Vagina (tissue), 2 donors: Measurements from ENCODE around the gene IGSF3.

Experiments used
- POLR2A ChIP-seq, 2 donors: fragments of 450-650 bp; IDR thresholded peaks; one replicate each; pipeline ENCODE4 v1.6.1; 2017; ENCODE audit warnings: antibody characterized with exemption in 2 of 2, mild to moderate bottlenecking in 2 of 2, moderate library complexity in 2 of 2
- POLR2AphosphoS5 ChIP-seq, 2 donors: sonication (generic); formaldehyde crosslinking; IDR thresholded peaks; one replicate each; pipeline ENCODE4 v1.9.0; 2017; ENCODE audit warnings: antibody characterized with exemption in 2 of 2, mild to moderate bottlenecking in 2 of 2, low read depth in 1 of 2; ENCODE audit not compliant: insufficient read depth in 1 of 2
- TF ChIP-seq, protein P1 (sequence below), 3 experiments: fragments of 450-650 bp in 2 of 3; fragments of 200-600 bp in 1 of 3; sonication (generic) in 1 of 3; IDR thresholded peaks; one replicate each; pipeline ENCODE4 v1.5.1; 2017 to 2019; ENCODE audit warnings: antibody characterized with exemption in 3 of 3, mild to moderate bottlenecking in 2 of 3, moderate library complexity in 2 of 3

DNA sequence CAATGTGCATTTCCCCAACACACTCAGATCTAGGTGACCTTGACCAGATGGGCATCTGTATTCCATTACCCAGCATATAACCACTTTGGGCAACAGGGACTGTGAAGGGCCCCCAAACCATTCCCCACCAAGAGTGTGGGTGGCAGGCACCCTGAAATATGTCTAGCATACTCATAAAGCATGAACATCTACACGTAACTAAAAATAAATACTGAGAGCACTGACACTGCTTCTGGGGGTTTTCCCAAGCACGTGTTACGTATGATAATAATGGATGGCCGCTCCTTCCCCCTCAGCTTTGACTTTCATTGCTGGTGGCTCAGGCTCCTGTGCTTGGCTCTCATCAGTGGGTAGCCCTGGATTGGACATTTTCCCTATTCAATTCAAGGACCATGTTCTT, 39.1 kb downstream of the IGSF3 start:
- TF ChIP-seq, protein P1, sequence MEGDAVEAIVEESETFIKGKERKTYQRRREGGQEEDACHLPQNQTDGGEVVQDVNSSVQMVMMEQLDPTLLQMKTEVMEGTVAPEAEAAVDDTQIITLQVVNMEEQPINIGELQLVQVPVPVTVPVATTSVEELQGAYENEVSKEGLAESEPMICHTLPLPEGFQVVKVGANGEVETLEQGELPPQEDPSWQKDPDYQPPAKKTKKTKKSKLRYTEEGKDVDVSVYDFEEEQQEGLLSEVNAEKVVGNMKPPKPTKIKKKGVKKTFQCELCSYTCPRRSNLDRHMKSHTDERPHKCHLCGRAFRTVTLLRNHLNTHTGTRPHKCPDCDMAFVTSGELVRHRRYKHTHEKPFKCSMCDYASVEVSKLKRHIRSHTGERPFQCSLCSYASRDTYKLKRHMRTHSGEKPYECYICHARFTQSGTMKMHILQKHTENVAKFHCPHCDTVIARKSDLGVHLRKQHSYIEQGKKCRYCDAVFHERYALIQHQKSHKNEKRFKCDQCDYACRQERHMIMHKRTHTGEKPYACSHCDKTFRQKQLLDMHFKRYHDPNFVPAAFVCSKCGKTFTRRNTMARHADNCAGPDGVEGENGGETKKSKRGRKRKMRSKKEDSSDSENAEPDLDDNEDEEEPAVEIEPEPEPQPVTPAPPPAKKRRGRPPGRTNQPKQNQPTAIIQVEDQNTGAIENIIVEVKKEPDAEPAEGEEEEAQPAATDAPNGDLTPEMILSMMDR (IDR thresholded peaks at IDR 0.05), result no peak
- no peak for TF ChIP-seq POLR2A (IDR thresholded peaks at IDR 0.05)
- TF ChIP-seq POLR2AphosphoS5 (IDR thresholded peaks at IDR 0.05; ENCODE audit: insufficient read depth in 1 of 2, low read depth in 1 of 2), result no peak
